ENCODE data around the gene COQ4.

The COQ4 gene

GRCh38 chr9:128370752-128371629 lies 48.4 kb downstream of the COQ4 start, which contains the start of gene URM1:
TSS of gene URM1 (plus strand) at chr9:128371374. CDS start at chr9:128371381, 7 bp downstream.
- H3K27me3 ChIP-seq (replicated peaks; ENCODE audit: control insufficient read depth, insufficient read depth, low read length) = no peaks in the 10 kb centered on the region

GRCh38 chr9:128371630-128372117 lies 49.0 kb downstream of the COQ4 start:
- TF ChIP-seq CTCF (IDR thresholded peaks at IDR 0.05; ENCODE audit: insufficient read depth, low read length, poor library complexity, severe bottlenecking) = no peak
- peaks cover 2% of the 10 kb centered on the region for H3K36me3 ChIP-seq (ENCODE audit: control insufficient read depth, insufficient read depth, low read length)
- H3K4me3 ChIP-seq (replicated peaks; ENCODE audit: low read depth, low read length) = peak overlapping the region; percentile 96
- DNase-seq (ENCODE audit: extremely low read depth, insufficient read length) = no peak
- no peaks in the 10 kb centered on the region for H3K27me3 ChIP-seq (replicated peaks; ENCODE audit: control insufficient read depth, insufficient read depth, low read length)

More at GRCh38 chr9:128370752-128371629, 48.4 kb downstream of the COQ4 start, which contains the start of gene URM1:
- Histone ChIP-seq H3K36me3 (ENCODE audit: control insufficient read depth, insufficient read depth, low read length) (peaks cover 2% of the 10 kb centered on the region), H3K4me3 (replicated peaks; ENCODE audit: low read depth, low read length) (peak within 1 kb of the TSS; percentile 96)
- TF ChIP-seq CTCF (IDR thresholded peaks at IDR 0.05; ENCODE audit: insufficient read depth, low read length, poor library complexity, severe bottlenecking) = no peak
- peak; percentile 93 for DNase-seq (ENCODE audit: extremely low read depth, insufficient read length)

- H3K36me3 ChIP-seq (ENCODE audit: control insufficient read depth, insufficient read depth, low read length) = peaks cover 2% of the 10 kb centered on the region
- no peaks in the 10 kb centered on the region for H3K27me3 ChIP-seq (replicated peaks; ENCODE audit: control insufficient read depth, insufficient read depth, low read length)
- no peak for DNase-seq (ENCODE audit: extremely low read depth, insufficient read length)
- H3K4me3 ChIP-seq (replicated peaks; ENCODE audit: low read depth, low read length) = peak overlapping the region; percentile 96
- no peak for TF ChIP-seq CTCF (IDR thresholded peaks at IDR 0.05; ENCODE audit: insufficient read depth, low read length, poor library complexity, severe bottlenecking)
Observed at GRCh38 chr9:128372188-128372641, 49.6 kb downstream of the COQ4 start.

GRCh38 chr9:128372784-128373183 lies 50.1 kb downstream of the COQ4 start:
- TF ChIP-seq CTCF (IDR thresholded peaks at IDR 0.05; ENCODE audit: insufficient read depth, low read length, poor library complexity, severe bottlenecking) = no peak
- Histone ChIP-seq H3K27me3 (replicated peaks; ENCODE audit: control insufficient read depth, insufficient read depth, low read length) (no peaks in the 10 kb centered on the region), H3K36me3 (ENCODE audit: control insufficient read depth, insufficient read depth, low read length) (peaks cover 2% of the 10 kb centered on the region), H3K4me3 (replicated peaks; ENCODE audit: low read depth, low read length) (no peak overlapping the region)
- no peak for DNase-seq (ENCODE audit: extremely low read depth, insufficient read length)

GRCh38 chr9:128374221-128374675 lies 51.6 kb downstream of the COQ4 start:
- DNase-seq (ENCODE audit: extremely low read depth, insufficient read length) = no peak
- H3K36me3 ChIP-seq (ENCODE audit: control insufficient read depth, insufficient read depth, low read length) = peaks cover 9% of the 10 kb centered on the region
- H3K27me3 ChIP-seq (replicated peaks; ENCODE audit: control insufficient read depth, insufficient read depth, low read length) = no peaks in the 10 kb centered on the region
- no peak overlapping the region for H3K4me3 ChIP-seq (replicated peaks; ENCODE audit: low read depth, low read length)
- no peak for TF ChIP-seq CTCF (IDR thresholded peaks at IDR 0.05; ENCODE audit: insufficient read depth, low read length, poor library complexity, severe bottlenecking)
